Activated naive CD4-positive, alpha-beta T cell treated with anti-CD3 and anti-CD28 coated beads, Interleukin-2, amount 50 U/mL, for 72 hours (primary cell): Measurements from ENCODE around the gene FHAD1. TPM values are rescaled to one million over a fixed set of nuclear protein-coding genes. Genes with fewer than 3 reads are reported as not detected.
A peak's percentile ranks its signal among the peaks of the same experiment; 100 is the strongest.

Source experiments
- ATAC-seq, 2 donors: fragments of 150-1000 bp; cut with Tn5 transposase; 2 replicates each; pipeline ENCODE4 v1.10.0; 2021; ENCODE audit warnings: mild to moderate bottlenecking in 2 of 2, moderate library complexity in 2 of 2
- DNase-seq, 2 donors: peaks; one replicate each; pipeline ENCODE4 v3.0.0; 2021 to 2022; ENCODE audit warnings: low spot score in 2 of 2
- H3K27ac Mint-ChIP-seq, 2 donors: one replicate each; pipeline ENCODE4 v1.8.0; 2022; ENCODE audit warnings: mild to moderate bottlenecking in 2 of 2, mixed read lengths in 2 of 2
- H3K36me3 Mint-ChIP-seq, 2 donors: one replicate each; pipeline ENCODE4 v1.8.0; 2022; ENCODE audit warnings: mixed read lengths in 2 of 2
- H3K9me3 Mint-ChIP-seq, 2 donors: one replicate each; pipeline ENCODE4 v1.8.0; 2022; ENCODE audit warnings: mixed read lengths in 2 of 2
- total RNA-seq, 2 donors: library from RNA; stranded (reverse); gene quantifications; one replicate each; pipeline ENCODE4 v1.2.3, GENCODE V29; 2022

Gene FHAD1
- total RNA-seq, 2 donors from 2014 or later = 0.27 TPM; not detected in 1

GRCh38 chr1:15258833-15259621, 12.0 kb downstream of the FHAD1 start:
- no peak for DNase-seq
- Mint-ChIP-seq H3K27ac (no peak overlapping the region), H3K36me3 (peaks cover 0 to under 1% of the 10 kb centered on the region in 2 donors), H3K9me3 (no peaks in the 10 kb centered on the region)
- no peak for ATAC-seq

GRCh38 chr1:15259622-15260007, 12.6 kb downstream of the FHAD1 start:
- H3K9me3 Mint-ChIP-seq = peaks cover 0 to 5% of the 10 kb centered on the region in 2 donors
- DNase-seq (peak in 1 of 2 donors; percentile 16), ATAC-seq (no peak)
- peaks cover 0 to 6% of the 10 kb centered on the region in 2 donors for H3K36me3 Mint-ChIP-seq
- H3K27ac Mint-ChIP-seq = no peak overlapping the region

- peaks cover 0 to 12% of the 10 kb centered on the region in 2 donors for H3K36me3 Mint-ChIP-seq
- peak; percentile 33 to 37 for ATAC-seq
Observed at GRCh38 chr1:15260418-15261154, 13.6 kb downstream of the FHAD1 start.

GRCh38 chr1:15261155-15262002, 14.4 kb downstream of the FHAD1 start:
- peaks cover 0 to 12% of the 10 kb centered on the region in 2 donors for H3K9me3 Mint-ChIP-seq
- DNase-seq (peak in 1 of 2 donors; percentile 47), ATAC-seq (peak; percentile 84)
- H3K36me3 Mint-ChIP-seq = peaks cover 0 to 12% of the 10 kb centered on the region in 2 donors
- H3K27ac Mint-ChIP-seq = peak overlapping the region; percentile 0 to 58

More at GRCh38 chr1:15260418-15261154, 13.6 kb downstream of the FHAD1 start:
- Mint-ChIP-seq H3K27ac (peak overlapping the region in 1 of 2 donors; percentile 38), H3K9me3 (peaks cover 0 to 10% of the 10 kb centered on the region in 2 donors)
- DNase-seq = peak in 1 of 2 donors; percentile 18

GRCh38 chr1:15262003-15262377, 15.0 kb downstream of the FHAD1 start:
- no peak for DNase-seq
- H3K9me3 Mint-ChIP-seq = peaks cover 0 to 15% of the 10 kb centered on the region in 2 donors
- peak overlapping the region in 1 of 2 donors; percentile 0 for H3K27ac Mint-ChIP-seq
- H3K36me3 Mint-ChIP-seq = peaks cover 0 to 12% of the 10 kb centered on the region in 2 donors
- ATAC-seq = no peak

- DNase-seq = no peak
- peaks cover 0 to 12% of the 10 kb centered on the region in 2 donors for H3K36me3 Mint-ChIP-seq
- H3K9me3 Mint-ChIP-seq = peaks cover 0 to 15% of the 10 kb centered on the region in 2 donors
- H3K27ac Mint-ChIP-seq = no peak overlapping the region
- ATAC-seq = no peak
Observed at GRCh38 chr1:15262706-15263105, 15.7 kb downstream of the FHAD1 start.

GRCh38 chr1:15264769-15265168, 17.7 kb downstream of the FHAD1 start:
- H3K27ac Mint-ChIP-seq = no peak overlapping the region
- no peak for ATAC-seq
- no peak for DNase-seq
- H3K9me3 Mint-ChIP-seq = peaks cover 0 to 15% of the 10 kb centered on the region in 2 donors
- H3K36me3 Mint-ChIP-seq = peaks cover 0 to 12% of the 10 kb centered on the region in 2 donors

GRCh38 chr1:15271196-15271595, 24.2 kb downstream of the FHAD1 start:
- Mint-ChIP-seq H3K9me3 (peaks cover 0 to 4% of the 10 kb centered on the region in 2 donors), H3K27ac (no peak overlapping the region), H3K36me3 (no peaks in the 10 kb centered on the region)
- ATAC-seq = no peak
- DNase-seq = peak in 1 of 2 donors; percentile 20

GRCh38 chr1:15272009-15272781, 25.2 kb downstream of the FHAD1 start:
- Mint-ChIP-seq H3K9me3 (no peaks in the 10 kb centered on the region), H3K27ac (no peak overlapping the region), H3K36me3 (no peaks in the 10 kb centered on the region)
- DNase-seq = peak; percentile 45 to 53
- ATAC-seq = peak; percentile 64 to 95

- DNase-seq = no peak
- no peaks in the 10 kb centered on the region for H3K9me3 Mint-ChIP-seq
- no peak overlapping the region for H3K27ac Mint-ChIP-seq
- ATAC-seq = peak in 1 of 2 donors; percentile 41
- H3K36me3 Mint-ChIP-seq = no peaks in the 10 kb centered on the region
Observed at GRCh38 chr1:15272782-15273127, 25.7 kb downstream of the FHAD1 start.

- no peak for ATAC-seq
- Mint-ChIP-seq H3K36me3 (no peaks in the 10 kb centered on the region), H3K27ac (no peak overlapping the region), H3K9me3 (no peaks in the 10 kb centered on the region)
- DNase-seq = no peak
Observed at GRCh38 chr1:15273274-15273673, 26.3 kb downstream of the FHAD1 start.

GRCh38 chr1:15275921-15276683, 29.1 kb downstream of the FHAD1 start:
- H3K27ac Mint-ChIP-seq = no peak overlapping the region
- no peaks in the 10 kb centered on the region for H3K9me3 Mint-ChIP-seq
- ATAC-seq = no peak
- no peaks in the 10 kb centered on the region for H3K36me3 Mint-ChIP-seq
- peak in 1 of 2 donors; percentile 39 for DNase-seq

- Mint-ChIP-seq H3K27ac (no peak overlapping the region), H3K9me3 (no peaks in the 10 kb centered on the region), H3K36me3 (no peaks in the 10 kb centered on the region)
- DNase-seq (peak in 1 of 2 donors; percentile 21), ATAC-seq (no peak)
Observed at GRCh38 chr1:15276691-15277446, 29.8 kb downstream of the FHAD1 start.

GRCh38 chr1:15277447-15277838, 30.4 kb downstream of the FHAD1 start:
- no peaks in the 10 kb centered on the region for H3K36me3 Mint-ChIP-seq
- no peaks in the 10 kb centered on the region for H3K9me3 Mint-ChIP-seq
- no peak overlapping the region for H3K27ac Mint-ChIP-seq
- no peak for DNase-seq
- no peak for ATAC-seq

- Mint-ChIP-seq H3K27ac (no peak overlapping the region), H3K9me3 (no peaks in the 10 kb centered on the region), H3K36me3 (no peaks in the 10 kb centered on the region)
- no peak for ATAC-seq
- DNase-seq = no peak
Observed at GRCh38 chr1:15277933-15278332, 30.9 kb downstream of the FHAD1 start.
